GM12878 (cell line): ENCODE measurements around the gene SLC35F3. TPM values are rescaled to one million over a fixed set of nuclear protein-coding genes. Genes with fewer than 3 reads are reported as not detected.
A peak's percentile ranks its signal among the peaks of the same experiment; 100 is the strongest.

Experiments used
- ATAC-seq: fragments of 200-7000 bp; cut with Tn5 transposase; 3 replicates; pipeline ENCODE4 v1.9.1; 2020; ENCODE audit warnings: mild to moderate bottlenecking, moderate library complexity
- BruUV-seq: library from RNA; stranded (reverse); fragments of 400-500 nt; replicated peaks from 2 replicates; lab custom pipeline; 2021; lab: Mats Ljungman, UMichigan
- CTCF ChIA-PET: fragments of 300-600 bp; sonication (Branson Sonifier 250); formaldehyde crosslinking; extraction: SDS; loops from one replicate; lab custom pipeline; 2021; ENCODE audit warnings: inconsistent platforms; lab: Yijun Ruan, JAX
- POLR2A ChIA-PET: fragments of 350-600 bp; formaldehyde crosslinking; extraction: SDS; loops from one replicate; lab custom pipeline; 2021; ENCODE audit warnings: inconsistent platforms; lab: Charles Lee
- RAD21 ChIA-PET: fragments of 300-600 bp; sonication (Branson Sonifier 250); formaldehyde crosslinking; loops from one replicate; lab custom pipeline; 2023; ENCODE audit warnings: antibody characterized with exemption; ENCODE audit not compliant: unreplicated experiment; lab: Charles Lee
- SMC1A ChIA-PET: fragments of 300-600 bp; sonication (Branson Sonifier 250); formaldehyde crosslinking; loops from one replicate; lab custom pipeline; 2023; ENCODE audit not compliant: unreplicated experiment, uncharacterized antibody; lab: Charles Lee
- DNase-seq: peaks from one replicate; pipeline ENCODE4 v3.0.0-alpha.2; 2011; ENCODE audit warnings: low read depth, low spot score
- FAIRE-seq: peaks from 3 replicates; lab custom pipeline; 2011; peaks lifted over from hg19 to GRCh38; lab: Jason Lieb, UNC
- H2AFZ ChIP-seq: 2 replicates; pipeline ENCODE4 v1.6.0; 2011; ENCODE audit warnings: low read depth, low read length, control low read depth; ENCODE audit not compliant: control insufficient read depth
- H3K27ac ChIP-seq: 2 replicates; pipeline ENCODE4 v1.5.1; 2011; ENCODE audit warnings: control low read depth; ENCODE audit not compliant: control insufficient read depth, insufficient read depth
- H3K27me3 ChIP-seq, 2 experiments: replicated peaks in 1 of 2; 2 replicates each; pipeline versions ENCODE4 v1.6.0 to v1.6.1; 2011; ENCODE audit warnings: low read length in 1 of 2; ENCODE audit not compliant: control insufficient read depth in 2 of 2, insufficient read depth in 2 of 2
- H3K36me3 ChIP-seq, 2 experiments: 2 replicates each; pipeline ENCODE4 v1.5.1; 2011; ENCODE audit warnings: low read length in 1 of 2; ENCODE audit not compliant: control insufficient read depth in 2 of 2, insufficient read depth in 2 of 2
- H3K4me1 ChIP-seq: 2 replicates; pipeline ENCODE4 v1.6.1; 2011; ENCODE audit warnings: mild to moderate bottlenecking, low read length, moderate library complexity, mixed read lengths; ENCODE audit not compliant: control insufficient read depth, insufficient read depth
- H3K4me2 ChIP-seq: 2 replicates; pipeline ENCODE4 v1.6.0; 2011; ENCODE audit warnings: control low read depth; ENCODE audit not compliant: control insufficient read depth, insufficient read depth
- H3K4me3 ChIP-seq: fragments of 200-600 bp; sonication (generic); 2 replicates; pipeline ENCODE4 v1.5.1; 2016
- H3K79me2 ChIP-seq: 2 replicates; pipeline ENCODE4 v1.6.0; 2011; ENCODE audit warnings: low read length; ENCODE audit not compliant: control insufficient read depth, insufficient read depth
- H3K9ac ChIP-seq: 2 replicates; pipeline ENCODE4 v1.8.0; 2011; ENCODE audit warnings: low read length, control low read depth, mixed read lengths; ENCODE audit not compliant: control insufficient read depth, insufficient read depth
- H3K9me3 ChIP-seq: replicated peaks from 3 replicates; pipeline ENCODE4 v1.5.1; 2011; ENCODE audit warnings: mild to moderate bottlenecking, low read length; ENCODE audit not compliant: control insufficient read depth, insufficient read depth
- H4K20me1 ChIP-seq: 2 replicates; pipeline ENCODE4 v1.6.0; 2011; ENCODE audit not compliant: control insufficient read depth, insufficient read depth
- EED ChIP-seq: sonication (generic); IDR thresholded peaks from 2 replicates; pipeline ENCODE4 v1.6.1; 2016; ENCODE audit warnings: antibody characterized with exemption, low read depth
- EP300 ChIP-seq, 2 experiments: fragments of 150-350 bp in 1 of 2; IDR thresholded peaks; 2 replicates each; pipeline ENCODE4 v1.6.1; 2011 to 2012; ENCODE audit warnings: low read depth in 2 of 2, low read length in 2 of 2, borderline replicate concordance in 1 of 2, improper control_type of control experiment in 1 of 2, inconsistent platforms in 1 of 2; ENCODE audit not compliant: control insufficient read depth in 1 of 2
- ESRRA ChIP-seq: IDR thresholded peaks from 2 replicates; pipeline ENCODE4 v1.6.1; 2012; ENCODE audit warnings: mild to moderate bottlenecking, low read length, improper control_type of control experiment
- IKZF2 ChIP-seq, 2 experiments: fragments of 450-650 bp; IDR thresholded peaks; 2 replicates each; pipeline ENCODE4 v1.6.1; 2017; ENCODE audit warnings: mild to moderate bottlenecking in 2 of 2, moderate library complexity in 2 of 2
- IRF4 ChIP-seq: IDR thresholded peaks from 2 replicates; pipeline ENCODE4 v1.6.1; 2011; ENCODE audit warnings: low read depth, low read length
- JUNB ChIP-seq: IDR thresholded peaks from 2 replicates; pipeline ENCODE4 v1.6.1; 2016; ENCODE audit warnings: antibody characterized with exemption, mild to moderate bottlenecking
- MEF2A ChIP-seq: IDR thresholded peaks from 2 replicates; pipeline ENCODE4 v1.6.1; 2011; ENCODE audit warnings: low read depth, mild to moderate bottlenecking, low read length, moderate library complexity; ENCODE audit not compliant: insufficient read depth
- MEF2B ChIP-seq: fragments of 450-650 bp; IDR thresholded peaks from 2 replicates; pipeline ENCODE4 v1.6.1; 2018; ENCODE audit warnings: mild to moderate bottlenecking, moderate library complexity; ENCODE audit not compliant: partially characterized antibody, poor library complexity, severe bottlenecking
- NFIC ChIP-seq: IDR thresholded peaks from 2 replicates; pipeline ENCODE4 v1.6.1; 2012; ENCODE audit warnings: low read depth, mild to moderate bottlenecking, inconsistent platforms, low read length, moderate library complexity
- NR2F1 ChIP-seq: fragments of 450-650 bp; conservative IDR thresholded peaks from 2 replicates; pipeline ENCODE4 v1.6.1; 2017; ENCODE audit warnings: mild to moderate bottlenecking
- POLR2A ChIP-seq: IDR thresholded peaks from 2 replicates; pipeline ENCODE4 v1.6.1; 2011; ENCODE audit warnings: low read depth, mild to moderate bottlenecking, low read length
- POU2F2 ChIP-seq: IDR thresholded peaks from 3 replicates; pipeline ENCODE4 v1.6.1; 2011; ENCODE audit warnings: low read depth, mild to moderate bottlenecking, low read length, borderline replicate concordance
- SMARCA5 ChIP-seq: fragments of 450-650 bp; IDR thresholded peaks from 2 replicates; pipeline ENCODE4 v1.6.1; 2017; ENCODE audit warnings: mild to moderate bottlenecking
- TCF12 ChIP-seq: IDR thresholded peaks from 2 replicates; pipeline ENCODE4 v1.6.1; 2011; ENCODE audit warnings: low read depth, mild to moderate bottlenecking, low read length
- WGBS: methylation state at CpG from one replicate; pipeline ENCODE4 v1.1.6; 2016; ENCODE audit warnings: low lambda C conversion rate; ENCODE audit not compliant: insufficient replicate concordance, insufficient coverage; ENCODE audit errors: missing lambda C conversion rate; 5-methylcytosine and 5-hydroxymethylcytosine counted together
- in situ Hi-C: fragments of 300-500 bp; cut with MboI; formaldehyde crosslinking; loops from 9 replicates; pipeline ENCODE4 v1.14.3; 2018; ENCODE audit warnings: mixed read lengths
- intact Hi-C: fragments of 100-400 bp; cut with micrococcal nuclease; formaldehyde crosslinking; loops from one replicate; pipeline ENCODE4 v1.14.2; 2022; ENCODE audit not compliant: unreplicated experiment
- polyA plus RNA-seq, 11 experiments: library from polyadenylated mRNA; depleted of rRNA in 4 of 11; unstranded in 6 of 11; stranded (reverse) in 5 of 11; fragments of >200 nt; fragmentation: Nextera tagmentation in 4 of 11; fragmentation: Illumina TruSeq in 1 of 11; extraction: Ambion mirVana in 4 of 11; extraction: Trizol in 1 of 11; gene quantifications; 1 replicate in 1 of 11; 2 replicates in 10 of 11; pipeline versions ENCODE4 v1.2.1 to v1.2.3, GENCODE V29; 2011 to 2016; ENCODE audit warnings: inconsistent platforms in 2 of 11, missing spikeins in 2 of 11, low read depth in 1 of 11
- total RNA-seq, 4 experiments: library from RNA; depleted of rRNA in 3 of 4; stranded (reverse); fragments of >200 nt in 3 of 4; fragmentation: Illumina TruSeq in 1 of 4; extraction: Trizol in 1 of 4; gene quantifications; 2 replicates each; pipeline versions ENCODE4 v1.2.1 to v1.2.3, GENCODE V29; 2013 to 2021
- TF ChIP-seq, protein P1 (sequence below): fragments of 450-650 bp; IDR thresholded peaks from 2 replicates; pipeline ENCODE4 v1.6.1; 2014; ENCODE audit warnings: mild to moderate bottlenecking
- TF ChIP-seq, protein P2 (sequence below): IDR thresholded peaks from 2 replicates; pipeline ENCODE4 v1.6.1; 2012; ENCODE audit warnings: low read length, inconsistent platforms
- TF ChIP-seq, protein P3 (sequence below): fragments of 450-650 bp; IDR thresholded peaks from 2 replicates; pipeline ENCODE4 v1.6.1; 2017; ENCODE audit warnings: mild to moderate bottlenecking, low read depth, inconsistent platforms; ENCODE audit not compliant: poor library complexity, severe bottlenecking
- TF ChIP-seq, protein P4 (sequence below): fragments of 450-650 bp; conservative IDR thresholded peaks from 2 replicates; pipeline ENCODE4 v1.6.1; 2017; ENCODE audit warnings: mild to moderate bottlenecking, moderate library complexity

SLC35F3 gene
- total and polyA plus RNA-seq, 10 of the 15 experiments (the other 5 are each of a cell fraction or from before 2014, with no cell fraction given) = 1.0 to 8.6 (median 5.7) TPM

DNA sequence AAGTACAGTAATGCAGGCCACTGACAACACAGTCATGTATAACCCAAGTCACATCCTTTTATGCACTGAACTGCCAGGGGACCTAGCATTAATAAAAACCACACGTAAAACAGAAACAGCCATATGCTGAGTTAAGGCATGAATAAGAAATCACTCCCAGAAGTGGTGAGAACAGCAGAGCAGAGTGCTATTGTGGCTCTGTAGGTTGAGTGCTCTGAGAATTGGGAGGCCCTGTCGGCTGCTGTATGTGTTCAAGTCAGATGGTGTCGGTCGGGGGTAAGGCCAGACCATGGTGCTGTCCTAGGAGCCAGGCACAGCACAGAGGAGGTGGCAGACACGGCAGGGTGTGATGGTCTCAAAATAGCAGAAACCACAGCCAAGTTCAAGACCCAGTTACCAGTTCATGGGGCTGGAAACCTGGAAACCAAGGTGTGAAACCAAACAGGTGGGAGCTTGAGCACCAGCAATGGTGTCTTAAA, 342.2 kb downstream of the SLC35F3 start:
- in situ Hi-C loops (no loop called here), intact Hi-C loops (loop anchor here (1.0 kb wide), 2 partner anchors 25 to 30 kb away; no protein-coding TSS in a partner anchor)
- peak overlapping the region; percentile 49 for H3K4me2 ChIP-seq
- BruUV-seq = TSS peak; percentile 47
- H3K79me2 ChIP-seq = no peaks in the 10 kb centered on the region
- CTCF ChIA-PET = interaction anchor here (1.0 to 6.6 kb wide), 3 partner anchors 16 to 62 kb away, joined by 3 to 33 read pairs (median 3); no protein-coding TSS in a partner anchor
- H2AFZ ChIP-seq = peak overlapping the region; percentile 11
- FAIRE-seq = peak; percentile 85
- peaks cover 2% of the 10 kb centered on the region; the same call in 2 of the 3 replicates for H3K9me3 ChIP-seq
- POLR2A ChIA-PET = no interaction called here
- ATAC-seq = peak; percentile 90
- 0 out of 2 replicates have a peak overlapping the region, but pooled peaks have one; percentile 3 for H3K4me3 ChIP-seq
- SMC1A ChIA-PET = interaction anchor here (1.0 to 9.8 kb wide), 3 partner anchors 10 to 30 kb away, joined by 4 to 86 read pairs (median 5); no protein-coding TSS in a partner anchor
- no peaks in the 10 kb centered on the region for H3K36me3 ChIP-seq
- peak overlapping the region; percentile 75 for H3K27ac ChIP-seq
- peak; percentile 93 for DNase-seq
- no peaks in the 10 kb centered on the region for H4K20me1 ChIP-seq
- WGBS = 0% methylated on average over 5 of the region's 5 CpGs
- H3K27me3 ChIP-seq = no peaks in the 10 kb centered on the region
- RAD21 ChIA-PET = interaction anchor here (1.0 to 4.9 kb wide), 2 partner anchors 24 to 30 kb away, joined by 3 to 20 read pairs; no protein-coding TSS in a partner anchor
- no peak overlapping the region for H3K9ac ChIP-seq
- H3K4me1 ChIP-seq = peaks cover 44% of the 10 kb centered on the region
- no peak for TF ChIP-seq ESRRA
- peak; percentile 50; the same call in 1 of the 3 replicates for TF ChIP-seq POU2F2
- TF ChIP-seq EED = peak; percentile 50
- TF ChIP-seq, protein P1, sequence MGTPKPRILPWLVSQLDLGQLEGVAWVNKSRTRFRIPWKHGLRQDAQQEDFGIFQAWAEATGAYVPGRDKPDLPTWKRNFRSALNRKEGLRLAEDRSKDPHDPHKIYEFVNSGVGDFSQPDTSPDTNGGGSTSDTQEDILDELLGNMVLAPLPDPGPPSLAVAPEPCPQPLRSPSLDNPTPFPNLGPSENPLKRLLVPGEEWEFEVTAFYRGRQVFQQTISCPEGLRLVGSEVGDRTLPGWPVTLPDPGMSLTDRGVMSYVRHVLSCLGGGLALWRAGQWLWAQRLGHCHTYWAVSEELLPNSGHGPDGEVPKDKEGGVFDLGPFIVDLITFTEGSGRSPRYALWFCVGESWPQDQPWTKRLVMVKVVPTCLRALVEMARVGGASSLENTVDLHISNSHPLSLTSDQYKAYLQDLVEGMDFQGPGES = no peak
- peak; percentile 60 for TF ChIP-seq JUNB
- TF ChIP-seq, protein P2, sequence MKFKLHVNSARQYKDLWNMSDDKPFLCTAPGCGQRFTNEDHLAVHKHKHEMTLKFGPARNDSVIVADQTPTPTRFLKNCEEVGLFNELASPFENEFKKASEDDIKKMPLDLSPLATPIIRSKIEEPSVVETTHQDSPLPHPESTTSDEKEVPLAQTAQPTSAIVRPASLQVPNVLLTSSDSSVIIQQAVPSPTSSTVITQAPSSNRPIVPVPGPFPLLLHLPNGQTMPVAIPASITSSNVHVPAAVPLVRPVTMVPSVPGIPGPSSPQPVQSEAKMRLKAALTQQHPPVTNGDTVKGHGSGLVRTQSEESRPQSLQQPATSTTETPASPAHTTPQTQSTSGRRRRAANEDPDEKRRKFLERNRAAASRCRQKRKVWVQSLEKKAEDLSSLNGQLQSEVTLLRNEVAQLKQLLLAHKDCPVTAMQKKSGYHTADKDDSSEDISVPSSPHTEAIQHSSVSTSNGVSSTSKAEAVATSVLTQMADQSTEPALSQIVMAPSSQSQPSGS = peak; percentile 54; the same call in 1 of the 2 replicates
- no peak for TF ChIP-seq POLR2A
- peak; percentile 23; the same call in 1 of the 2 replicates for TF ChIP-seq SMARCA5
- peak; percentile 68 to 70; a peak in 3 of 4 replicates for TF ChIP-seq IKZF2 (IDR thresholded peaks at IDR 0.05)
- TF ChIP-seq, protein P3, sequence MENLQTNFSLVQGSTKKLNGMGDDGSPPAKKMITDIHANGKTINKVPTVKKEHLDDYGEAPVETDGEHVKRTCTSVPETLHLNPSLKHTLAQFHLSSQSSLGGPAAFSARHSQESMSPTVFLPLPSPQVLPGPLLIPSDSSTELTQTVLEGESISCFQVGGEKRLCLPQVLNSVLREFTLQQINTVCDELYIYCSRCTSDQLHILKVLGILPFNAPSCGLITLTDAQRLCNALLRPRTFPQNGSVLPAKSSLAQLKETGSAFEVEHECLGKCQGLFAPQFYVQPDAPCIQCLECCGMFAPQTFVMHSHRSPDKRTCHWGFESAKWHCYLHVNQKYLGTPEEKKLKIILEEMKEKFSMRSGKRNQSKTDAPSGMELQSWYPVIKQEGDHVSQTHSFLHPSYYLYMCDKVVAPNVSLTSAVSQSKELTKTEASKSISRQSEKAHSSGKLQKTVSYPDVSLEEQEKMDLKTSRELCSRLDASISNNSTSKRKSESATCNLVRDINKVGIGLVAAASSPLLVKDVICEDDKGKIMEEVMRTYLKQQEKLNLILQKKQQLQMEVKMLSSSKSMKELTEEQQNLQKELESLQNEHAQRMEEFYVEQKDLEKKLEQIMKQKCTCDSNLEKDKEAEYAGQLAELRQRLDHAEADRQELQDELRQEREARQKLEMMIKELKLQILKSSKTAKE = peak; percentile 82
- peak; percentile 81 for TF ChIP-seq MEF2B
- TF ChIP-seq NFIC = peak; percentile 59; the same call in 1 of the 2 replicates
- TF ChIP-seq MEF2A = 0 out of 2 replicates have a peak, but pooled peaks have one; percentile 38
- peak; percentile 69; the same call in 1 of the 2 replicates for TF ChIP-seq IRF4
- TF ChIP-seq NR2F1 = peak; percentile 77
- no peak for TF ChIP-seq TCF12
- TF ChIP-seq EP300 (IDR thresholded peaks at IDR 0.05; ENCODE audit: borderline replicate concordance in 1 of 2, control insufficient read depth in 1 of 2, low read depth in 2 of 2, low read length in 2 of 2) = peak in 1 of 2 experiments; percentile 7; a peak in 2 of 4 replicates
- TF ChIP-seq, protein P4, sequence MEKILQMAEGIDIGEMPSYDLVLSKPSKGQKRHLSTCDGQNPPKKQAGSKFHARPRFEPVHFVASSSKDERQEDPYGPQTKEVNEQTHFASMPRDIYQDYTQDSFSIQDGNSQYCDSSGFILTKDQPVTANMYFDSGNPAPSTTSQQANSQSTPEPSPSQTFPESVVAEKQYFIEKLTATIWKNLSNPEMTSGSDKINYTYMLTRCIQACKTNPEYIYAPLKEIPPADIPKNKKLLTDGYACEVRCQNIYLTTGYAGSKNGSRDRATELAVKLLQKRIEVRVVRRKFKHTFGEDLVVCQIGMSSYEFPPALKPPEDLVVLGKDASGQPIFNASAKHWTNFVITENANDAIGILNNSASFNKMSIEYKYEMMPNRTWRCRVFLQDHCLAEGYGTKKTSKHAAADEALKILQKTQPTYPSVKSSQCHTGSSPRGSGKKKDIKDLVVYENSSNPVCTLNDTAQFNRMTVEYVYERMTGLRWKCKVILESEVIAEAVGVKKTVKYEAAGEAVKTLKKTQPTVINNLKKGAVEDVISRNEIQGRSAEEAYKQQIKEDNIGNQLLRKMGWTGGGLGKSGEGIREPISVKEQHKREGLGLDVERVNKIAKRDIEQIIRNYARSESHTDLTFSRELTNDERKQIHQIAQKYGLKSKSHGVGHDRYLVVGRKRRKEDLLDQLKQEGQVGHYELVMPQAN = no peak
